ENCODE results near the gene FGF19. TPM values are rescaled to one million over a fixed set of nuclear protein-coding genes. Genes with fewer than 3 reads are reported as not detected.

Gene FGF19
- total and polyA plus RNA-seq, 9 of the 15 experiments (the other 6 are each of a cell fraction or from before 2014, with no cell fraction given) = 0.11 TPM; not detected in 8

DNA sequence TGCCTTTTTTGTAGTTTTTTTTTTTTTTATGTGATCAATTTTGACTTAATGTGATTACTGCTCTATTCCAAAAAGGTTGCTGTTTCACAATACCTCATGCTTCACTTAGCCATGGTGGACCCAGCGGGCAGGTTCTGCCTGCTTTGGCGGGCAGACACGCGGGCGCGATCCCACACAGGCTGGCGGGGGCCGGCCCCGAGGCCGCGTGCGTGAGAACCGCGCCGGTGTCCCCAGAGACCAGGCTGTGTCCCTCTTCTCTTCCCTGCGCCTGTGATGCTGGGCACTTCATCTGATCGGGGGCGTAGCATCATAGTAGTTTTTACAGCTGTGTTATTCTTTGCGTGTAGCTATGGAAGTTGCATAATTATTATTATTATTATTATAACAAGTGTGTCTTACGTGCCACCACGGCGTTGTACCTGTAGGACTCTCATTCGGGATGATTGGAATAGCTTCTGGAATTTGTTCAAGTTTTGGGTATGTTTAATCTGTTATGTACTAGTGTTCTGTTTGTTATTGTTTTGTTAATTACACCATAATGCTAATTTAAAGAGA, 50.3 kb downstream of the FGF19 start:
- ChIA-PET CTCF (ENCODE audit: low intra/inter-chr PET ratio) (no interaction called here), POLR2A (no interaction called here)
- TF ChIP-seq, protein P1, sequence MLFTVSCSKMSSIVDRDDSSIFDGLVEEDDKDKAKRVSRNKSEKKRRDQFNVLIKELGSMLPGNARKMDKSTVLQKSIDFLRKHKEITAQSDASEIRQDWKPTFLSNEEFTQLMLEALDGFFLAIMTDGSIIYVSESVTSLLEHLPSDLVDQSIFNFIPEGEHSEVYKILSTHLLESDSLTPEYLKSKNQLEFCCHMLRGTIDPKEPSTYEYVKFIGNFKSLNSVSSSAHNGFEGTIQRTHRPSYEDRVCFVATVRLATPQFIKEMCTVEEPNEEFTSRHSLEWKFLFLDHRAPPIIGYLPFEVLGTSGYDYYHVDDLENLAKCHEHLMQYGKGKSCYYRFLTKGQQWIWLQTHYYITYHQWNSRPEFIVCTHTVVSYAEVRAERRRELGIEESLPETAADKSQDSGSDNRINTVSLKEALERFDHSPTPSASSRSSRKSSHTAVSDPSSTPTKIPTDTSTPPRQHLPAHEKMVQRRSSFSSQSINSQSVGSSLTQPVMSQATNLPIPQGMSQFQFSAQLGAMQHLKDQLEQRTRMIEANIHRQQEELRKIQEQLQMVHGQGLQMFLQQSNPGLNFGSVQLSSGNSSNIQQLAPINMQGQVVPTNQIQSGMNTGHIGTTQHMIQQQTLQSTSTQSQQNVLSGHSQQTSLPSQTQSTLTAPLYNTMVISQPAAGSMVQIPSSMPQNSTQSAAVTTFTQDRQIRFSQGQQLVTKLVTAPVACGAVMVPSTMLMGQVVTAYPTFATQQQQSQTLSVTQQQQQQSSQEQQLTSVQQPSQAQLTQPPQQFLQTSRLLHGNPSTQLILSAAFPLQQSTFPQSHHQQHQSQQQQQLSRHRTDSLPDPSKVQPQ (CRISPR knock-in tag; IDR thresholded peaks at IDR 0.05; ENCODE audit: borderline replicate concordance) = no peak
- TF ChIP-seq MTA2 (IDR thresholded peaks at IDR 0.05; ENCODE audit: low read depth) = no peak
- no peak for TF ChIP-seq NEUROD1 (IDR thresholded peaks at IDR 0.05; ENCODE audit: borderline replicate concordance, low read depth, low read length, partially characterized antibody)
- no TSS peak for BruUV-seq (replicated peaks)
- H4K20me1 ChIP-seq (replicated peaks; ENCODE audit: control insufficient read depth, insufficient read depth, low read length) = no peaks in the 10 kb centered on the region
- DNase-seq (ENCODE audit: extremely low read depth in 1 of 4, low spot score in 3 of 4) (no peak), FAIRE-seq (no peak), ATAC-seq (no peak)
- H3K9me3 ChIP-seq (replicated peaks; ENCODE audit: control insufficient read depth, insufficient read depth, low read depth, low read length) = no peaks in the 10 kb centered on the region
- no peak overlapping the region for H3K9ac ChIP-seq (ENCODE audit: insufficient read depth in 1 of 2, low read depth in 2 of 2, low read length in 2 of 2)
- 86% methylated on average over 20 of the region's 23 CpGs for WGBS (ENCODE audit: insufficient coverage, low coverage, missing lambda C conversion rate)
- intact Hi-C loops (cut with micrococcal nuclease) = no loop called here
- no peaks in the 10 kb centered on the region for H3K9me1 ChIP-seq (ENCODE audit: control insufficient read depth, insufficient read depth, low read length)
- no peak overlapping the region for H3K27ac ChIP-seq (ENCODE audit: extremely low read depth, low read depth, low read length)
- H3K79me2 ChIP-seq (ENCODE audit: control insufficient read depth, insufficient read depth, low read length) = no peaks in the 10 kb centered on the region
- in situ Hi-C loops (cut with MboI) = loop anchor here (25.0 kb wide), 2 partner anchors 816 to 1016 kb away; partner anchors contain the start of gene CPT1A
- no peaks in the 10 kb centered on the region for H3K36me3 ChIP-seq (ENCODE audit: control insufficient read depth, insufficient read depth, low read length)
- no peak overlapping the region for H3K4me2 ChIP-seq (ENCODE audit: insufficient read depth, low read length)
- no peak overlapping the region for H3K4me3 ChIP-seq
- H2AFZ ChIP-seq (ENCODE audit: low read depth, low read length) = no peak overlapping the region
- H3K27me3 ChIP-seq (ENCODE audit: control insufficient read depth in 2 of 2, insufficient read depth in 2 of 2, low read length in 2 of 2) = peaks cover 0 to 11% of the 10 kb centered on the region in 2 experiments; a peak in 3 of 5 replicates
- peaks cover 0 to 31% of the 10 kb centered on the region in 2 experiments; a peak in 2 of 5 replicates for H3K4me1 ChIP-seq (replicated peaks in 1 of 2; ENCODE audit: control insufficient read depth in 2 of 2, insufficient read depth in 2 of 2, low read length in 2 of 2)
